ENCODE results near the gene GATA3.
A peak's percentile ranks its signal among the peaks of the same experiment; 100 is the strongest.

The GATA3 gene

GRCh38 chr10:8051109-8051821 lies 3.2 kb upstream of the GATA3 start:
- no peak for DNase-seq (ENCODE audit: low read depth, low spot score)
- no peak overlapping the region for H3K4me3 ChIP-seq (ENCODE audit: low read depth, low read length)
- no peak for TF ChIP-seq CTCF (IDR thresholded peaks at IDR 0.05; ENCODE audit: low read depth, low read length)
- in situ Hi-C loops (cut with HindIII; ENCODE audit: low sequenced_read_pairs): no loop called here

- in situ Hi-C loops (cut with HindIII; ENCODE audit: low sequenced_read_pairs): no loop called here
- no peak for DNase-seq (ENCODE audit: low read depth, low spot score)
Observed at GRCh38 chr10:8051851-8052257, 2.6 kb upstream of the GATA3 start.

GRCh38 chr10:8052341-8052955 lies 2.0 kb upstream of the GATA3 start:
- H3K4me3 ChIP-seq (ENCODE audit: low read depth, low read length): no peak overlapping the region
- in situ Hi-C loops (cut with HindIII; ENCODE audit: low sequenced_read_pairs): no loop called here
- TF ChIP-seq CTCF (IDR thresholded peaks at IDR 0.05; ENCODE audit: low read depth, low read length): no peak
- peak; percentile 45 for DNase-seq (ENCODE audit: low read depth, low spot score)

More at GRCh38 chr10:8051851-8052257, 2.6 kb upstream of the GATA3 start:
- H3K4me3 ChIP-seq (ENCODE audit: low read depth, low read length): no peak overlapping the region
- no peak for TF ChIP-seq CTCF (IDR thresholded peaks at IDR 0.05; ENCODE audit: low read depth, low read length)

- no peak overlapping the region for H3K4me3 ChIP-seq (ENCODE audit: low read depth, low read length)
- in situ Hi-C loops (cut with HindIII; ENCODE audit: low sequenced_read_pairs): no loop called here
Observed at GRCh38 chr10:8052956-8053445, 1.5 kb upstream of the GATA3 start.

GRCh38 chr10:8053446-8054243 lies 843 bp upstream of the GATA3 start:
- in situ Hi-C loops (cut with HindIII; ENCODE audit: low sequenced_read_pairs): no loop called here
- peak; percentile 82 for TF ChIP-seq CTCF (IDR thresholded peaks at IDR 0.05; ENCODE audit: low read depth, low read length)
- peak; percentile 67 for DNase-seq (ENCODE audit: low read depth, low spot score)
- peak overlapping the region; percentile 42 for H3K4me3 ChIP-seq (ENCODE audit: low read depth, low read length)

More at GRCh38 chr10:8052956-8053445, 1.5 kb upstream of the GATA3 start:
- no peak for DNase-seq (ENCODE audit: low read depth, low spot score)
- TF ChIP-seq CTCF (IDR thresholded peaks at IDR 0.05; ENCODE audit: low read depth, low read length): no peak

GRCh38 chr10:8054244-8054493 lies 319 bp upstream of the GATA3 start:
- peak; percentile 39 for DNase-seq (ENCODE audit: low read depth, low spot score)
- no peak for TF ChIP-seq CTCF (IDR thresholded peaks at IDR 0.05; ENCODE audit: low read depth, low read length)
- peak overlapping the region; percentile 42 for H3K4me3 ChIP-seq (ENCODE audit: low read depth, low read length)
- in situ Hi-C loops (cut with HindIII; ENCODE audit: low sequenced_read_pairs): no loop called here

Data from astrocyte of the spinal cord (primary cell).